Measurements from ENCODE around the gene CBX7.

Gene CBX7

DNA sequence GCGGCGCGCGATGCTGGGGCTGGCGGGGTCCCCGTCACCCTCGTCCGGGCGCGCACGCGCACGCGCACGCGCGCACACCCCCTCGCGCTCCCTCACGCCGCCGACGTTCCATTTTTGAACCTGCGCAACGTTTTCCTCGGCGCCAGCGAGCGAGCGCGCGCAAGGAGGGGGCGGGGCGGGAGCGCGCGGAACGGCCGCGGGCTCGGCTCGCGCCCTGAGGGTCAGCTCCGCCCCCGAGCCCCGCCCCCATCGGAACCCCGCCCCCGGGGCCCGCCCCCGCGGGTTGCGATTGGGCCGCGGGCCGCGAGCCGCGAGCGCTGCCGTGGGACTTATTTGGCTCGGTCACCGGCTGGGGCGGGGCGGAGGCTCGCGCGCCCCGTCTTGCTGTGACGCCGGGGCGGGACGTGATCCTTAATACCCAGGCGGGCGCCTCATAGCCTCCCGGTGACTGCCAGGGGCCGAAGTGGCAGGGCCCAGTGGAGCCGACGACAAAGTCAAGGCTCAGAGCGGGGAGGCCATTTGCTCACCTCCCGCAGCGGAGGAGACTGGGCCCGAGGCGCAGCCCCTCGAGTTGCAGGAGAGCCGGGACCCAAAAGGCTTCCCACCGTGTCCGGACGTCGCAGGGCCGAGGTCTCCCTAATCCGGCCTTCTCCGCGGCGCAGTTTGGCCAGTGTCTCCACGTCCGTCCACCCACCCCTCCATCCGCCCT lies at the start of gene CBX7:
CBX7 (minus strand) TSS at position 170 of the 709 bp plus-strand sequence. CDS start 236 bp downstream, outside the sequence.
- DNase-seq: no peak

- DNase-seq: no peak
These were observed 45.1 kb upstream of the CBX7 start for GRCh38 chr22:39197578-39197977.

DNA sequence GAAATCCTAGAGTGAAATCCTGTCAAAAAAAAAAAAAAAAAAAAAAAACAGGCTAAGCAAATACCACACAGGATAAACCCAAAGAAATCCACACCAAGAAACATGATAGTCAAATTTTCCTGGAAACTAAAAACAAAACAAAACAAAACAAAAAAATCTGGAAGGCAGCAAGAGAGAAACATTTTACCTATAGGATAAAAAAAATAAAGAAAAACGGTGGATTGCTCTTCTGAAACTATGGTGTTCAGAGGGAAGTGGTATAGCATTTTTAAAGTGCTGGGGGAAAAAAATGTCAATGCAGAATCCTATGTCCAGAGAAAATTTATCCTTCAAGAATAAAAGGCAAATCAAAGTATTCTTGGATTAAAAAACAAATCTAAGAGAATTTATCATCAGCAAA lies 41.6 kb upstream of the CBX7 start:
- DNase-seq: no peak

GRCh38 chr22:39188809-39189208 lies 36.3 kb upstream of the CBX7 start:
- no peak for DNase-seq

DNA sequence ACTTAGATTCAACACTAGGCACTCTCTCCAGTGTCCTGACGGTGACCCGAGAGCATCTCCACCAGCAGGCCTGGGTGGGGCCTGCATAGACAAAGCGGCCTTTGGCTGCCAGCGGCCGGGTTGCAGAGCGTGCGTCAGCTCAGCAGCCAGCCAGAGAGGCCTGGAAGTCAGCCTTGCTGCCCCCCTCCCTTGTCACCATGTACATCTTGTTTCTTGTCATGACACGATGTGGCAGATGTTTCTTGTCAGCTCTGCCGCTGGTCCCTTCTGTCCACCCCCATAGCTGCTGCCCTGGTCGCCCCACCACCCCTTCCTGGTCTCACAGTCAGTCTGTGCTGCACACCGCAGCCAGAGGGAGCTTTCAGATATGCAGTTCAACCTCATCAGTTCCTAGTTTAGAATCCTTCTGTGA lies 33.1 kb upstream of the CBX7 start:
- DNase-seq: no peak

- DNase-seq: no peak
These were observed 32.4 kb upstream of the CBX7 start for GRCh38 chr22:39184586-39185577.

DNA sequence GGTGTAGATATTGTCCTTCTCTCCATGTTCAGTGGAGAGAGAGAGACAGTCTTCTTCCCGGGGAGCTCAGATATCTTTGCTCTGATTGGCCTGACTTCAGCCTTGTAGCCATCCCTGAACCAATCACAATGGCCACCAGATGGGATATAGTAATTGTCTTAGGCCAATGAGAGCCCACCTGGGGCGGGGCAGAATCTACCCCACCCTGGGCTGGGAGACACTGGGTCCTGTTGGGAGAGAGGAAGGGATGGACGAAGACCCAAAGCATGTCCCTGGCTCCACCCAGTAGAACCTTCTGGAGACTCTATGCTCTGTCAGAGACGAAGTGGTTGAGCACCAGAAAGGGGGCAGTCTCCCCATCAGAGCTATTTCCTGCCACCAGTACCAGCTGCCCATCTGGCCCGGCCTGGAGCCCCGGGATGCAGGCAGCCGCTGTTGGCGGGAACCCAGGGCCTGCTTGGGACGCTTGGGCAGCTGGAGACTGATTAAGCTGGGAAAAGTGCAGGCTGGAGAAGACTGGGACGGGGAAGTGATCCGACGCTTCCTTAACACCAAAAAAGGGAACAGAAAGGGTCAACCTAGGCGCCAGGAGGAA lies 31.6 kb upstream of the CBX7 start:
- no peak for DNase-seq

DNA sequence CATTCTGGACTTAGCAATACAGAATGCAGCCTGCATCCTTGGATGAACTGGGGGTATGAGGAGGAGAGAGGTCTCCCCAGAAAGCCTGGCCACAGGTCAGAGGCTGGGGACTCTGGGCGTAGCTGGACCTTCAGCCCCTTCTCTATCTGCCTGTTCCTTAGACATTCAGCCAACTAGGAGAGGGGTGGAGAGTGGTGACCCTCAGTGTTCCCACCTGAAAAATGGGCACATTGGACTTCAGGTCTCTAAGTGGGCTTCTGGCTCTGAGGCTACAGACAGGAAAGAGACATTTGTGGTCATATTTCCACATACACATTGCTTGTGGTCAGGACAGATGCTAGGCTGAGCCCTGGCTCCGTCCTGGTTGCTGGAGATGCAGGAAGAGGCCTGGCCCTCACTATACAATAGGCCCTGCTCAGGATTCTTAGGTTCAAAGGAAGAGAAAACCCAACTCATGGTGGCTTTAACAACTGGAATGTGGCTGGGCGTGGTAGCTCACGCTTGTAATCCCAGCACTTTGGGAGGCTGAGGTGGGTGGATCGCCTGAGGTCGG lies 30.1 kb upstream of the CBX7 start:
- DNase-seq: no peak

DNA sequence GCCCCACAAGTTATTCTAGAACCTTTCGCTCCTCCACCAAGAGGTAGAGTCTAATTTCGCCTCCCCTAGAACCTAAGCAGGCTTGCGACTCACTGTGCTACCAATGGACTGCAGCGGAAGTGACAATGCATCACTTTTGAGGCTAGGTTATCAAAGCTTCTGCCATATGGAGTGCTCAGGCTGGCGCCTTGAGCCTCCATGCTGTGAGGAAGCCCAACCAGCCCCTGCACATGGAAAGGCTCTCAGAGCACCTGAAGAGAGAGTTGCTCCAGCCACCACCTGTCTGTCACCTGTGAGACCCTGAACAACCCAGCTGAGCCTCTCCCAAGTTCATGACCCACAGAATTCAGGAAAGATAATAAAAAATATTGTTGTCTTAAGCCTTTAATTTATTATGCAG lies 29.3 kb upstream of the CBX7 start:
- no peak for DNase-seq

DNA sequence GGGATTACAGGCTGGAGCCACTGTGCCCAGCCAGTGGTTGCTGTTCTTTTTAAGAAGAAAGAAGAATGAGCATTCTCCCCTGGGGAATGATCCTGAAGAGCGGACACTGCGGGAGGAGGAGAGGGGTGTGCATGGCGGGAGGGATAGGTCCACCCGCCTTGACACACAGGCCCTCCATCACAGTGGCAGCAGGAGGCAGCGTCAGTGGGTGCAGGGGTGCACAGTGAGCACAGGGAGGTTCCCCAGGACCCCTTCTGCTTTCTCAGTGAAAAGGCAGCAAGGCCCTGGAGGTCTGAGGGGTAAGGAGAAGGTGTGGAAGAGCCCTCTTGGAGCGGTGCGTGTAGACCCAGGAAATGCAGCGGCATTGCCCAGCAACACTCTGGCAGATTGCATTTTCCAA lies 28.9 kb upstream of the CBX7 start:
- no peak for DNase-seq

- DNase-seq: no peak
These were observed 27.4 kb upstream of the CBX7 start for GRCh38 chr22:39179841-39180335.

DNA sequence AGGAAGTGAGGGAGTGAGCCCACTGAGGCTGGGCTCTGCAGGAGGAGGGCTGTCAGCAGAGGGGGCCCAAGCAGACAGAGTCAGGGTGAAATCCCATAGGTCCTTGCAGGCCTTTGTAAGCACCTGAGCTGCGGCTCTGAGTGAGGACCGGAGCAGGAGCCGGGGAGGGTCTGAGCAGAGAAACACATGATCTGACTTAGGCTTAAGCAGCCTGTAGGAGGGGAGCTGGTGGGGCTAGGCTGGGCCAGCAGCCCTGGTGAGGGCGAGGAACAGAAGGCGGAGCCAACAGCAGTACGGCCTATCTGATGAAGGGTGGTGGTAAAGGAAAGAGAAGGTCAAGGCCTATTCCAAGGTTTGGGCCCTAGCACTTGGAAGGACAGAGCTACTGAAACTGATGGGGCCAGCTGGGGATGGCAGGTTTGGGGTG lies 26.9 kb upstream of the CBX7 start:
- no peak for DNase-seq

DNA sequence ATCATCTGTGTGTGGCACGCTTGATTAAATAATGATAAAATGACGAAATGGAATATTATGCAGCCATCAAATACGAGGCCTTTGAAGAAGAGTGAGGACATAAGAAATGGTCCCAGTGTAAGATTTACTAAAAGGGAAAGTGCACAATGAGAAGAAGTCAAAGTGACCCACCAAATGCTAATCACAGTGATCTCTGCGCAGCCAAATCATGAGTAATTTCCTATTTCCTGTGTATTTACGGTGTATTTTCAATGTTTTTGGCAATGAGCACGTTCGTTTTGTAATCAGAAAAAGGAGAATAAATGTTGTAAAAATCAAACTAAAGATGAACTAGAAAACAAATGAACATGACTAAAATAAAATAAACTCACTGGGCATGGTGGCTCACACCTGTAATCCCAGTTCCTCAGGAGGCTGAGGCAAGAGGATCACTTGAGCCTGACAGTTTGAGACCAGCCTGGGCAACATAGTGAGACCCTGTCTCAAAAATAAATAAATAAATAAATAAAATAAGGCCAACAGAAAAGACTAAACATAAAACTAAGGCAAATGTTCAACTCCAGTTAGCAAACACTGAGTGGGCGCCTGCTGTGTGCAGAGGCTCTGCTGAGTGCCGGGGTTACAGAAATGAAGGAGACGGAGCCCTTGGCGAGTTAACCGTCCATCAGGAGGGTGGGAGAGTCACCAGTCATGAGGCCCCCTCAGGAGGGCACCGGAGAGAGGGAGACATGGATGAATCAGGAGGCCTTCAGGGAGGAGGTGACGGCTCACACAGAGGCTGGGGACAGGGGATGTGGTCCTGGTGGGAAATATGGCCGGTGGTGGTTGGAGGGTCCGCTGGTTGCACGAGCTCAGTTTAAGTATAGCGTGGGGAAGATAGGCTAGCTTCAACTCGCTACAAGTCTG lies 26.0 kb upstream of the CBX7 start:
- no peak for DNase-seq

DNA sequence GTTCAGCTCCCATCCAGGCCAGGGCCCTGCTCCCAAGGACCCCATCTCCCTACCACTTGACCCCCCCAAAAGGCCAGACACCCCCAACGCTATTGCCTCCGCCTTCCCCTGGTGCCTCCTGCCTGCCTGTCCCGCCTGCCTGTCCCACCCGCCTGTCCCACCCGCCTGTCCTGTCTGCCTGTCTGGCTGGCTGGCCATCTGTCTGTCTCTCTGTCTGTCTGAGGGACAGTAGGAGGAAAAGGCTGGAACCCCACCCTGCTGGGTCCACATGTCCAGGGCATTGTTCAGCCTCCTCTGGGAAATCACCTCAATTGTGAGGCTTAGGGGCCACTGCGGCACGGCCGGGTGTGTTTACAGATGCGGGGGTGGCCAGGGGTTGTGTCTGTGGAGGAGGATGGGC lies 25.3 kb upstream of the CBX7 start:
- no peak for DNase-seq

GRCh38 chr22:39177456-39177775 lies 24.9 kb upstream of the CBX7 start:
- no peak for DNase-seq

DNA sequence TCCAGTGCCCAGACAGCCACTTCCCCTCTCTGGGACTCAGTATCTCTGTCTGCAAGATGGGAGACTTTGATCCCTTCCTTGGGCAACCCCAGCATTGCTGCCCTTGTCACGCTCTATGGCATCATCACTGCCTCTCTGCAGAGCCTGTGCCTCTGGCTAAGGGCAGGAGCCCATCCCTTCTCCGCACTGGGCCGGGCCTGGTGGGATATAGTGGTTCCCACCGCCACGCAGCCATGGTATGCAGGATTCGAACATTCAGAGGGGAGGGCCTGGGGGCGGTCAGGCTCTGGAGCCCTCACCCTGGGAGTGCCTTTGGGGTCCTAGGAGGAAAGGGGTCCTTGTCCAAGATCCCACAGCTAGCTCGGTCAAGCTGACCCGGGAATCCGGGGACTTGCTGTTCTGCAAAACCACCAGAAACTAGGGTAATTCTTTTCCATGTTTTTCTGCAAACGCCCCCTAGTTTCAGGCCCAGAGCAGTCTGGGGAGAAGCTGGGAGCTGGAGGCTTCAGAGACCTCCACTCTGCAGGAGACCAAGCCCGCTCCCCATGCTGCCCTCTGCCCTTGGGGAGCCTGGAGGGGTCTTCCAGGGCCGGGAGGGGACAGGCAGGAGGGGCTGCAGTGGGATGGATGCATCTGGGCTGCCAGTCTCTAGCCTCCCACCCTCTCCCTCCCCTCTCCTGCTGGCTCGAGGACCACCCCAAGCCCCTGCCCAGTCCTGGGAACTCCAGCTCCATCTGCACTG lies 24.4 kb upstream of the CBX7 start:
- DNase-seq: no peak

GRCh38 chr22:39176143-39176713 lies 23.7 kb upstream of the CBX7 start:
- no peak for DNase-seq

DNA sequence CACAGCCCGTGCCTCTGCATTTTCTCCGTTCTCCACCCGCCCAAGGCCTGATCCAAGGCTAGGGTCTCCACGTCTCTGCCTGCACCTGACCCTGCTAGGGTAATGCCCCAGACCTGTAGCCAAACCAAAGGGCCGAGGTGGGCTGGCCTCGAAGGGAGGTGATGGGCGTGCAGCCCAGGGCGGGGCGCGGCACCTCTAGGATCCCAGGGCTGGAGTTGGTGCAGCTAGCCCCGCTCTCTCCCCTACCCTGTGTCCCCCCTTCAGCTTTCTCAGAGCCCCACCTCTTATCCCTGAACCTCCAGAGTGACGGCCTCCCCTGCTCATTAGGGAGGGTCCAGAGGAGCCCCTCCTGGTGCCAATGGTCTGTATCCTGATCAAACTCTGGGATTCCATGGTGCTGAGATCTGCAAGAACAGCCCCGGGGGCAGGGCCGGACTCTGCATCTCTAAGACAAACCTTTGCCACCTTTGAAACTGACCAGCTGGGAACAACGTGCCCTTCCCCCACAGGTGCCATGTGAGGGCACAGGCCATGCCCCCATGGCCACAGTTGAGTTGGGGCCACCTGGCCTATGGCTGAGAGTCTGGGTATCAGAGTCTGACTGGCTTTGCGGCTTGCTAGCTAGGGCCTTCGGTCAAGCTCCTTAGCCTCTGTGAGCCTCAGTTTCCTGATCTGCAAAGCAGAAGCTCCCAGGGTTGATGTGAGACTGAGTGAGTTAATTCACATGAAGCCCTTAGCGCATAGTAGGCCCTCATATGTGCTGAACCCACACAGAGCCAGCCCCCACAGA lies 23.1 kb upstream of the CBX7 start:
- DNase-seq: no peak

GRCh38 chr22:39174498-39175352 lies 22.2 kb upstream of the CBX7 start:
- DNase-seq: no peak
